Endothelial cell of umbilical vein (primary cell): ENCODE measurements around the gene TUBB4B. TPM values are rescaled to one million over a fixed set of nuclear protein-coding genes. Genes with fewer than 3 reads are reported as not detected.

ENCODE experiments used
- BruUV-seq: library from RNA; stranded (reverse); fragments of 400-500 nt; replicated peaks from 2 replicates; lab custom pipeline; 2021; lab: Mats Ljungman, UMichigan
- CTCF ChIA-PET: fragments of 300-600, 350-600 bp; sonication (Branson Sonifier 250); formaldehyde crosslinking; loops from one replicate; lab custom pipeline; 2021; ENCODE audit warnings: antibody characterized with exemption, inconsistent platforms; lab: Charles Lee
- POLR2A ChIA-PET: fragments of 300-600, 350-600 bp; sonication (Branson Sonifier 250); formaldehyde crosslinking; loops from one replicate; lab custom pipeline; 2021; ENCODE audit warnings: antibody characterized with exemption, inconsistent platforms; lab: Charles Lee
- DNase-seq: peaks from one replicate; pipeline ENCODE4 v3.0.0-alpha.2; 2011; ENCODE audit warnings: low read depth, low spot score
- FAIRE-seq: peaks from 2 replicates; lab custom pipeline; 2011; peaks lifted over from hg19 to GRCh38; lab: Jason Lieb, UNC
- H2AFZ ChIP-seq: 2 replicates; pipeline ENCODE4 v1.6.0; 2012; ENCODE audit warnings: low read depth, low read length, control low read depth, inconsistent platforms
- H3K27ac ChIP-seq: 2 replicates; pipeline ENCODE4 v1.5.1; 2011; ENCODE audit warnings: low read depth, mild to moderate bottlenecking, control low read depth, low read length, moderate library complexity; ENCODE audit not compliant: insufficient read depth
- H3K27me3 ChIP-seq, 2 experiments: 2 replicates each; pipeline versions ENCODE4 v1.6.0 to v1.6.1; 2011; ENCODE audit warnings: low read length in 2 of 2, mixed read lengths in 1 of 2; ENCODE audit not compliant: control insufficient read depth in 2 of 2, insufficient read depth in 2 of 2
- H3K36me3 ChIP-seq, 2 experiments: 2 replicates in 1 of 2; 3 replicates in 1 of 2; pipeline ENCODE4 v1.5.1; 2011; ENCODE audit warnings: low read length in 2 of 2, mild to moderate bottlenecking in 1 of 2, moderate library complexity in 1 of 2; ENCODE audit not compliant: control insufficient read depth in 2 of 2, insufficient read depth in 2 of 2; ENCODE audit errors: extremely low read depth in 1 of 2
- H3K4me1 ChIP-seq: 3 replicates; pipeline ENCODE4 v1.5.1; 2011; ENCODE audit warnings: mild to moderate bottlenecking, low read length; ENCODE audit not compliant: control insufficient read depth, insufficient read depth; ENCODE audit errors: extremely low read depth
- H3K4me2 ChIP-seq: 2 replicates; pipeline ENCODE4 v1.6.1; 2011; ENCODE audit warnings: low read length, control low read depth, mixed read lengths; ENCODE audit not compliant: insufficient read depth
- H3K4me3 ChIP-seq, 3 experiments: fragments of 200-600 bp in 1 of 3; sonication (generic), shearing (Covaris generic) in 1 of 3; replicated peaks in 1 of 3; 2 replicates each; pipeline ENCODE4 v1.5.1; 2011 to 2016; ENCODE audit warnings: control low read depth in 3 of 3, low read length in 3 of 3, mild to moderate bottlenecking in 2 of 3, inconsistent platforms in 1 of 3, low read depth in 1 of 3, moderate library complexity in 1 of 3; ENCODE audit not compliant: insufficient read depth in 1 of 3
- H3K79me2 ChIP-seq: 2 replicates; pipeline ENCODE4 v1.6.0; 2012; ENCODE audit warnings: low read length, inconsistent platforms; ENCODE audit not compliant: control insufficient read depth, insufficient read depth
- H3K9ac ChIP-seq: replicated peaks from 2 replicates; pipeline ENCODE3; 2011; ENCODE audit warnings: low read length, control low read depth; ENCODE audit not compliant: insufficient read depth; ENCODE audit errors: extremely low read depth
- H3K9me1 ChIP-seq: replicated peaks from 3 replicates; pipeline ENCODE4 v1.6.0; 2011; ENCODE audit warnings: mild to moderate bottlenecking, low read length; ENCODE audit not compliant: control insufficient read depth, insufficient read depth; ENCODE audit errors: extremely low read depth
- H3K9me3 ChIP-seq: replicated peaks from 2 replicates; pipeline ENCODE4 v1.5.1; 2012; ENCODE audit warnings: low read length, inconsistent platforms; ENCODE audit not compliant: control insufficient read depth, insufficient read depth
- H4K20me1 ChIP-seq: replicated peaks from 2 replicates; pipeline ENCODE3; 2011; ENCODE audit warnings: mild to moderate bottlenecking, low read length; ENCODE audit not compliant: control insufficient read depth, insufficient read depth; ENCODE audit errors: extremely low read depth
- EZH2 ChIP-seq: IDR thresholded peaks from 2 replicates; pipeline ENCODE4 v1.6.1; 2012; ENCODE audit warnings: borderline replicate concordance, low read depth, mild to moderate bottlenecking, moderate library complexity, low read length, inconsistent platforms; ENCODE audit not compliant: severe bottlenecking
- JUN ChIP-seq: IDR thresholded peaks from 2 replicates; pipeline ENCODE4 v1.6.1; 2011; ENCODE audit warnings: borderline replicate concordance, low read depth; ENCODE audit not compliant: insufficient read length, insufficient read depth
- MYC ChIP-seq: IDR thresholded peaks from one replicate; pipeline ENCODE4 v1.6.1; 2011; ENCODE audit warnings: mild to moderate bottlenecking, low read depth, low read length
- POLR2A ChIP-seq: IDR thresholded peaks from 2 replicates; pipeline ENCODE4 v1.6.1; 2012; ENCODE audit warnings: low read depth, mild to moderate bottlenecking, control low read depth, low read length
- POLR2AphosphoS5 ChIP-seq: IDR thresholded peaks from 2 replicates; pipeline ENCODE4 v1.6.1; 2012; ENCODE audit warnings: low read depth, mild to moderate bottlenecking, control low read depth, low read length, moderate library complexity; ENCODE audit not compliant: insufficient read depth
- dilution Hi-C: fragments of 300-500 bp; cut with MboI; formaldehyde crosslinking; loops from one replicate; pipeline ENCODE4 v1.15.0; 2019; ENCODE audit warnings: low sequenced_read_pairs; ENCODE audit not compliant: extremely low pct_ligation_motif_present
- intact Hi-C: fragments of 100-400 bp; cut with micrococcal nuclease; formaldehyde crosslinking; loops from one replicate; pipeline ENCODE4 v1.10.0; 2022
- polyA plus RNA-seq, 4 experiments: library from polyadenylated mRNA; depleted of rRNA in 3 of 4; stranded (reverse) in 3 of 4; unstranded in 1 of 4; fragments of >200 nt; gene quantifications; 2 replicates each; pipeline versions ENCODE4 v1.2.1 to v1.2.3, GENCODE V29; 2011 to 2012; ENCODE audit warnings: missing spikeins in 1 of 4
- total RNA-seq: library from RNA; stranded (reverse); gene quantifications from 2 replicates; pipeline ENCODE4 v1.2.3, GENCODE V29; 2021
- TF ChIP-seq, protein P1 (sequence below), 2 donors: IDR thresholded peaks; 1 replicate in 1 of 2; 2 replicates in 1 of 2; pipeline ENCODE4 v1.5.1; 2011; ENCODE audit warnings: low read length in 2 of 2, mild to moderate bottlenecking in 2 of 2, moderate library complexity in 2 of 2, control low read depth in 1 of 2, inconsistent platforms in 1 of 2, low read depth in 1 of 2; ENCODE audit not compliant: insufficient read depth in 1 of 2; ENCODE audit errors: extremely low read depth in 1 of 2
- TF ChIP-seq, protein P2 (sequence below): IDR thresholded peaks from 2 replicates; pipeline ENCODE4 v1.6.1; 2011; ENCODE audit not compliant: insufficient read depth, insufficient read length

The TUBB4B gene
- total and polyA plus RNA-seq, 2 donors (not counting 3 experiments of a cell fraction or from before 2014, with no cell fraction given): 418 to 558 TPM

DNA sequence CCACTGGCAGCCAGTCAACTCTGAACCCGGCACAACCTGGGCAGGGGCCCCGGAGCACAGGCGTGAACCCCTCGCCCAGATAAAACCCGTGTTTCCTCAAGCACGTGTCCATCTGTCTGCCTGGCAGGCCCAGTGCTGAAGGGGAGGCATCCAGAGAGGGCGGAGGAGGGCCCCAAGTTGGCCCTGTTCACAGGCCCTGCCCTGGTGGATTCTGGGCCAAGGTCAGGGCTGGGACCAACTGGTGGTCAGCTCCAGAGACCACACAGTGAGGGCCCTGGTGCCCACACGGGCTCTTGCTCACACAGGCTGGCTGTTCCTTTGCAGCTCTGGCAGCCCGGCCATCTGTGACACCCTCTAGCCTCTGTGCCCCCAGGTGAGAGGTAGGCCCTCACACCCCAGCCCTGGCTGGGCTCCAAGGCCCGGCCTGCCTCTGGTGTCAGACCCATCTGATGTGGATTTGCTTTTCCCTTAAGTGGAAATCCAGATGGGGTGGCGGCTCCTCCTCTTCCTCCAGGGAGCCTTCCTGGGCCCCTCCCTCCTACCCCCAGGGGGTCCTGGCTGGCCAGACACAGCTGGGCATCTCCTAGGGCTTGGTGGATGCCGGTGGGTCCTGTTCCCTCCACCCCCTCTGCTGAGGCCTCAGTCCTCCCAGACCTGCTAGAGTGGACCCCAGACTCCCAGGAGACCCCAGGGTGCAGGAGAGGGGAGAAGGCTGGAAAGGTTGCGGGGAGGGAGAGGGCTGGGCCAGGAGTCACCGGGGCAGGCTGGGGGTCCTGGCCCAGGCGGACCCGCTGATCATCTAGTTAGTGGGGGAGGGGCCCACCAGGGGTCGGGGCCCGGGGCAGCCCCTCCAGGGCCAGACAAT lies 9.5 kb downstream of the TUBB4B start:
- no peak for TF ChIP-seq JUN
- no peak for TF ChIP-seq EZH2
- no peak for TF ChIP-seq MYC
- TF ChIP-seq, protein P1, sequence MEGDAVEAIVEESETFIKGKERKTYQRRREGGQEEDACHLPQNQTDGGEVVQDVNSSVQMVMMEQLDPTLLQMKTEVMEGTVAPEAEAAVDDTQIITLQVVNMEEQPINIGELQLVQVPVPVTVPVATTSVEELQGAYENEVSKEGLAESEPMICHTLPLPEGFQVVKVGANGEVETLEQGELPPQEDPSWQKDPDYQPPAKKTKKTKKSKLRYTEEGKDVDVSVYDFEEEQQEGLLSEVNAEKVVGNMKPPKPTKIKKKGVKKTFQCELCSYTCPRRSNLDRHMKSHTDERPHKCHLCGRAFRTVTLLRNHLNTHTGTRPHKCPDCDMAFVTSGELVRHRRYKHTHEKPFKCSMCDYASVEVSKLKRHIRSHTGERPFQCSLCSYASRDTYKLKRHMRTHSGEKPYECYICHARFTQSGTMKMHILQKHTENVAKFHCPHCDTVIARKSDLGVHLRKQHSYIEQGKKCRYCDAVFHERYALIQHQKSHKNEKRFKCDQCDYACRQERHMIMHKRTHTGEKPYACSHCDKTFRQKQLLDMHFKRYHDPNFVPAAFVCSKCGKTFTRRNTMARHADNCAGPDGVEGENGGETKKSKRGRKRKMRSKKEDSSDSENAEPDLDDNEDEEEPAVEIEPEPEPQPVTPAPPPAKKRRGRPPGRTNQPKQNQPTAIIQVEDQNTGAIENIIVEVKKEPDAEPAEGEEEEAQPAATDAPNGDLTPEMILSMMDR (IDR thresholded peaks at IDR 0.05; ENCODE audit: extremely low read depth in 1 of 2, insufficient read depth in 1 of 2, low read depth in 1 of 2, low read length in 2 of 2): no peak
- H3K9me1 ChIP-seq: no peaks in the 10 kb centered on the region
- peaks cover 5% of the 10 kb centered on the region for H3K4me1 ChIP-seq
- H3K27ac ChIP-seq: no peak overlapping the region
- ChIA-PET CTCF (no interaction called here), POLR2A (interaction anchor here (0.6 to 4.9 kb wide), 3 partner anchors 8 to 34 kb away, joined by 5 to 66 read pairs (median 5); partner anchors contain the start of gene TUBB4B)
- dilution Hi-C loops: no loop called here
- no peak for FAIRE-seq
- no peak overlapping the region for H3K4me2 ChIP-seq
- H2AFZ ChIP-seq: no peak overlapping the region
- no peak overlapping the region for H3K4me3 ChIP-seq
- no peaks in the 10 kb centered on the region for H3K9me3 ChIP-seq
- H3K27me3 ChIP-seq: no peaks in the 10 kb centered on the region
- DNase-seq: no peak
- intact Hi-C loops: no loop called here
- H3K36me3 ChIP-seq: no peaks in the 10 kb centered on the region
- H3K79me2 ChIP-seq: peaks cover 2% of the 10 kb centered on the region
- H4K20me1 ChIP-seq: no peaks in the 10 kb centered on the region
- H3K9ac ChIP-seq: no peak overlapping the region
- BruUV-seq: no TSS peak

DNA sequence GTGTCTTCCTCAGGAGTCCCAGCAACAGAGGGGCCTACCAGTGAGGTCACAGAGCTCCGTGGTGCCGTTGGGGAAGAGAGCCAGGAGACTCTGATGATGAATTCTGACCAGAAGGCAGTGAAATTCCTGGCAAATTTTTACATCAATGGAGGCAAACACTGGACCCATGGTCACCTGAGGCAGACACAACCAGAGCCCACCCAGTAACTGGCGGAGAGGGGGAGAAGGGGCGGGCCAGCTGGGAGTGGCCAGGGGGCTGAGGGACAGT lies 10.0 kb downstream of the TUBB4B start, which contains the start of gene STPG3:
Gene STPG3 (plus strand): TSS at position 93 of the 268 bp plus-strand sequence. CDS start 1 bp downstream, at position 94.
- Histone ChIP-seq H3K9me3 (no peaks in the 10 kb centered on the region), H3K27ac (no peak within 1 kb of the TSS), H3K9ac (no peak within 1 kb of the TSS), H3K79me2 (peaks cover 8% of the 10 kb centered on the region), H3K9me1 (no peaks in the 10 kb centered on the region), H3K4me2 (no peak within 1 kb of the TSS), H3K36me3 (no peaks in the 10 kb centered on the region), H2AFZ (no peak within 1 kb of the TSS), H3K27me3 (no peaks in the 10 kb centered on the region), H4K20me1 (no peaks in the 10 kb centered on the region), H3K4me1 (peaks cover 8% of the 10 kb centered on the region), H3K4me3 (no peak within 1 kb of the TSS)
- POLR2A ChIA-PET: interaction anchor here (0.6 to 4.9 kb wide), 2 partner anchors 9 to 34 kb away, joined by 5 to 66 read pairs; partner anchors contain the start of gene TUBB4B
- no peak for DNase-seq
- CTCF ChIA-PET: no interaction called here
- BruUV-seq: no TSS peak
- TF ChIP-seq JUN (no peak), POLR2A (no peak), POLR2AphosphoS5 (no peak)
- TF ChIP-seq, protein P2, sequence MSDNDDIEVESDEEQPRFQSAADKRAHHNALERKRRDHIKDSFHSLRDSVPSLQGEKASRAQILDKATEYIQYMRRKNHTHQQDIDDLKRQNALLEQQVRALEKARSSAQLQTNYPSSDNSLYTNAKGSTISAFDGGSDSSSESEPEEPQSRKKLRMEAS: no peak
- dilution Hi-C loops: no loop called here
- FAIRE-seq: no peak
- intact Hi-C loops: no loop called here
